Stimulated activated CD4-positive, alpha-beta T cell treated with anti-CD3 and anti-CD28 coated beads, TNF-alpha, amount 100 ng/mL, for 24 hours (primary cell): ENCODE measurements around the gene ROPN1L.

Experiments
- DNase-seq, 3 experiments: peaks; one replicate each; pipeline ENCODE4 v3.0.0-alpha.2; 2020; ENCODE audit warnings: low read depth in 3 of 3

Gene ROPN1L

GRCh38 chr5:10427978-10428377 is 13.7 kb upstream of the ROPN1L start:
- no peak for DNase-seq

- DNase-seq, result no peak
These were observed 10.3 kb upstream of the ROPN1L start for GRCh38 chr5:10431415-10431814.

GRCh38 chr5:10432059-10433008 is 9.3 kb upstream of the ROPN1L start:
- no peak for DNase-seq

- no peak for DNase-seq
These were observed 7.3 kb upstream of the ROPN1L start for GRCh38 chr5:10434392-10434791.

- DNase-seq, result no peak
These were observed 3.4 kb upstream of the ROPN1L start for GRCh38 chr5:10438301-10438700.

- no peak for DNase-seq
These were observed 2.0 kb upstream of the ROPN1L start for GRCh38 chr5:10439692-10440091.

GRCh38 chr5:10440367-10440990 is 1.2 kb upstream of the ROPN1L start:
- DNase-seq, result no peak

- no peak for DNase-seq
These were observed 335 bp downstream of the ROPN1L start for GRCh38 chr5:10441992-10442435.

GRCh38 chr5:10442576-10442975 is 897 bp downstream of the ROPN1L start:
- DNase-seq, result no peak

- DNase-seq, result no peak
These were observed 3.7 kb downstream of the ROPN1L start for GRCh38 chr5:10445352-10445751.

- DNase-seq, result no peak
These were observed 4.8 kb downstream of the ROPN1L start for GRCh38 chr5:10446490-10446889.

- DNase-seq, result no peak
These were observed 5.4 kb downstream of the ROPN1L start for GRCh38 chr5:10447041-10447440.

GRCh38 chr5:10448754-10449360 is 7.2 kb downstream of the ROPN1L start:
- no peak for DNase-seq

- DNase-seq, result no peak
These were observed 9.6 kb downstream of the ROPN1L start for GRCh38 chr5:10451137-10451824.

GRCh38 chr5:10452768-10453331 is 11.2 kb downstream of the ROPN1L start:
- DNase-seq, result no peak

GRCh38 chr5:10453545-10453944 is 11.9 kb downstream of the ROPN1L start:
- DNase-seq, result no peak

- DNase-seq, result no peak
These were observed 13.1 kb downstream of the ROPN1L start for GRCh38 chr5:10454591-10455276.

- DNase-seq, result no peak
These were observed 13.6 kb downstream of the ROPN1L start for GRCh38 chr5:10455277-10455670.

- no peak for DNase-seq
These were observed 15.1 kb downstream of the ROPN1L start for GRCh38 chr5:10456583-10457420.
